IMR-90 (cell line): Measurements from ENCODE around the gene MINK1. TPM values are rescaled to one million over a fixed set of nuclear protein-coding genes. Genes with fewer than 3 reads are reported as not detected.

Experiments
- ATAC-seq: fragments of 200-7000 bp; cut with Tn5 transposase; 2 replicates; pipeline ENCODE4 v1.9.1; 2020; ENCODE audit warnings: low read depth, mild to moderate bottlenecking, moderate library complexity
- BruUV-seq: library from RNA; stranded (reverse); fragments of 400-500 nt; replicated peaks from 2 replicates; lab custom pipeline; 2021; lab: Mats Ljungman, UMichigan
- CTCF ChIA-PET: fragments of 300-600 bp; formaldehyde crosslinking; extraction: SDS; loops from one replicate; lab custom pipeline; 2021; ENCODE audit warnings: antibody characterized with exemption; lab: Yijun Ruan, JAX
- POLR2A ChIA-PET: fragments of 300-600 bp; sonication (Branson Sonifier 250); formaldehyde crosslinking; loops from one replicate; lab custom pipeline; 2022; ENCODE audit warnings: antibody characterized with exemption; ENCODE audit not compliant: unreplicated experiment; lab: Charles Lee
- DNase-seq: peaks from one replicate; pipeline ENCODE4 v3.0.0; 2013
- H2AFZ ChIP-seq: replicated peaks from 2 replicates; pipeline ENCODE3; 2013; ENCODE audit warnings: low read length, mild to moderate bottlenecking; ENCODE audit not compliant: poor library complexity
- H2AK5ac ChIP-seq: 2 replicates; pipeline ENCODE4 v1.6.1; 2013; ENCODE audit warnings: low read depth, low read length, inconsistent platforms
- H2AK9ac ChIP-seq: replicated peaks from 2 replicates; pipeline ENCODE3; 2013; ENCODE audit warnings: mild to moderate bottlenecking, low read depth, low read length, moderate library complexity; ENCODE audit not compliant: poor library complexity
- H2BK120ac ChIP-seq: 2 replicates; pipeline ENCODE4 v1.6.1; 2013; ENCODE audit warnings: low read depth, low read length, inconsistent platforms
- H2BK15ac ChIP-seq: 3 replicates; pipeline ENCODE4 v1.6.1; 2013; ENCODE audit warnings: low read depth, low read length, inconsistent platforms
- H2BK20ac ChIP-seq: 2 replicates; pipeline ENCODE4 v1.6.1; 2013; ENCODE audit warnings: low read depth, mild to moderate bottlenecking, inconsistent platforms, low read length, moderate library complexity
- H2BK5ac ChIP-seq: 2 replicates; pipeline ENCODE4 v1.6.1; 2013; ENCODE audit warnings: mild to moderate bottlenecking, low read depth, low read length, inconsistent platforms; ENCODE audit not compliant: poor library complexity, severe bottlenecking
- H3K14ac ChIP-seq: replicated peaks from 2 replicates; pipeline ENCODE4 v1.6.1; 2013; ENCODE audit warnings: low read depth, low read length, inconsistent platforms
- H3K18ac ChIP-seq: 2 replicates; pipeline ENCODE4 v1.6.1; 2013; ENCODE audit warnings: low read depth, low read length, control low read depth
- H3K23ac ChIP-seq: 2 replicates; pipeline ENCODE4 v1.6.1; 2013; ENCODE audit warnings: low read depth, low read length, inconsistent platforms
- H3K27ac ChIP-seq: 2 replicates; pipeline ENCODE4 v1.5.1; 2013; ENCODE audit warnings: mild to moderate bottlenecking, control low read depth, low read length; ENCODE audit not compliant: insufficient read depth
- H3K27me3 ChIP-seq: 2 replicates; pipeline ENCODE4 v1.6.1; 2013; ENCODE audit warnings: low read length; ENCODE audit not compliant: control insufficient read depth, insufficient read depth
- H3K36me3 ChIP-seq: 2 replicates; pipeline ENCODE4 v1.6.1; 2013; ENCODE audit warnings: low read length, mixed read lengths; ENCODE audit not compliant: control insufficient read depth, insufficient read depth
- H3K4ac ChIP-seq: 2 replicates; pipeline ENCODE4 v1.6.1; 2013; ENCODE audit warnings: low read depth, low read length, inconsistent platforms
- H3K4me1 ChIP-seq: 2 replicates; pipeline ENCODE4 v1.6.1; 2013; ENCODE audit warnings: low read length, mixed read lengths; ENCODE audit not compliant: control insufficient read depth, insufficient read depth
- H3K4me2 ChIP-seq: 2 replicates; pipeline ENCODE4 v1.6.1; 2013; ENCODE audit warnings: low read depth, mild to moderate bottlenecking, control low read depth, low read length, moderate library complexity
- H3K4me3 ChIP-seq: 2 replicates; pipeline ENCODE4 v1.5.1; 2013; ENCODE audit warnings: low read depth, mild to moderate bottlenecking, control low read depth, low read length, moderate library complexity; ENCODE audit not compliant: insufficient read depth
- H3K56ac ChIP-seq: 2 replicates; pipeline ENCODE4 v1.6.1; 2013; ENCODE audit warnings: low read length, inconsistent platforms; ENCODE audit not compliant: insufficient read depth; ENCODE audit errors: extremely low read depth
- H3K79me1 ChIP-seq, 2 experiments: 2 replicates each; pipeline ENCODE4 v1.6.1; 2013; ENCODE audit warnings: low read length in 2 of 2, inconsistent platforms in 1 of 2, low read depth in 1 of 2
- H3K9ac ChIP-seq: 2 replicates; pipeline ENCODE4 v1.6.1; 2013; ENCODE audit warnings: low read depth, low read length, control low read depth
- H3K9me1 ChIP-seq: 2 replicates; pipeline ENCODE4 v1.6.1; 2013; ENCODE audit warnings: low read length, inconsistent platforms; ENCODE audit not compliant: insufficient read depth
- H3K9me3 ChIP-seq: 2 replicates; pipeline ENCODE4 v1.6.1; 2013; ENCODE audit warnings: low read length; ENCODE audit not compliant: control insufficient read depth, insufficient read depth
- H4K20me1 ChIP-seq: 2 replicates; pipeline ENCODE4 v1.6.1; 2013; ENCODE audit warnings: low read length, inconsistent platforms; ENCODE audit not compliant: insufficient read depth
- H4K5ac ChIP-seq: 2 replicates; pipeline ENCODE4 v1.6.1; 2013; ENCODE audit warnings: mild to moderate bottlenecking, low read depth, low read length, control low read depth
- H4K8ac ChIP-seq, 2 experiments: 2 replicates each; pipeline ENCODE4 v1.6.1; 2013; ENCODE audit warnings: low read depth in 2 of 2, low read length in 2 of 2, control low read depth in 1 of 2, inconsistent platforms in 1 of 2
- H4K91ac ChIP-seq: 2 replicates; pipeline ENCODE4 v1.6.1; 2013; ENCODE audit warnings: low read depth, low read length, inconsistent platforms; ENCODE audit not compliant: insufficient read depth
- BHLHE40 ChIP-seq: fragments of 150-350 bp; IDR thresholded peaks from 2 replicates; pipeline ENCODE4 v1.6.1; 2016; ENCODE audit warnings: mild to moderate bottlenecking, low read depth, low read length
- CEBPB ChIP-seq: IDR thresholded peaks from 2 replicates; pipeline ENCODE4 v1.6.1; 2012; ENCODE audit warnings: low read depth, low read length, improper control_type of control experiment
- CHD1 ChIP-seq: IDR thresholded peaks from 2 replicates; pipeline ENCODE4 v1.6.1; 2012; ENCODE audit warnings: low read depth, low read length, improper control_type of control experiment
- CTCF ChIP-seq: conservative IDR thresholded peaks from 2 replicates; pipeline ENCODE4 v1.5.1; 2012; ENCODE audit warnings: mild to moderate bottlenecking, low read depth, low read length, improper control_type of control experiment
- FOS ChIP-seq: fragments of 150-350 bp; IDR thresholded peaks from 2 replicates; pipeline ENCODE4 v1.6.1; 2016; ENCODE audit warnings: low read depth, low read length
- MAFK ChIP-seq: IDR thresholded peaks from 2 replicates; pipeline ENCODE4 v1.6.1; 2012; ENCODE audit warnings: low read depth, low read length, improper control_type of control experiment
- MAZ ChIP-seq: IDR thresholded peaks from 2 replicates; pipeline ENCODE4 v1.6.1; 2012; ENCODE audit warnings: low read depth, mild to moderate bottlenecking, low read length, improper control_type of control experiment, moderate library complexity, borderline replicate concordance
- NFE2L2 ChIP-seq: fragments of 150-350 bp; IDR thresholded peaks from 2 replicates; pipeline ENCODE4 v1.6.1; 2016; ENCODE audit warnings: low read depth, mild to moderate bottlenecking, low read length
- POLR2A ChIP-seq: IDR thresholded peaks from 2 replicates; pipeline ENCODE4 v1.6.1; 2012; ENCODE audit warnings: mild to moderate bottlenecking, low read depth, low read length
- RAD21 ChIP-seq: IDR thresholded peaks from 2 replicates; pipeline ENCODE4 v1.6.1; 2012; ENCODE audit warnings: low read length, improper control_type of control experiment
- RCOR1 ChIP-seq: IDR thresholded peaks from 2 replicates; pipeline ENCODE4 v1.6.1; 2012; ENCODE audit warnings: mild to moderate bottlenecking, low read length, improper control_type of control experiment; ENCODE audit not compliant: insufficient replicate concordance
- RFX5 ChIP-seq: IDR thresholded peaks from 2 replicates; pipeline ENCODE4 v1.8.0; 2012; ENCODE audit warnings: low read depth, mild to moderate bottlenecking, low read length, moderate library complexity
- SMC3 ChIP-seq: fragments of 150-350 bp; IDR thresholded peaks from 2 replicates; pipeline ENCODE4 v1.6.1; 2016; ENCODE audit warnings: low read depth, mild to moderate bottlenecking, antibody characterized with exemption, low read length, moderate library complexity
- USF2 ChIP-seq: fragments of 150-350 bp; IDR thresholded peaks from 2 replicates; pipeline ENCODE4 v1.6.1; 2017; ENCODE audit warnings: mild to moderate bottlenecking, antibody characterized with exemption, low read length, low read depth
- WGBS, 2 experiments: methylation state at CpG; one replicate each; pipeline versions ENCODE4 v1.1.5 to v1.1.7; 2013; ENCODE audit warnings: missing lambda C conversion rate in 2 of 2; ENCODE audit not compliant: insufficient read length in 1 of 2; ENCODE audit errors: extremely low coverage in 2 of 2; 5-methylcytosine and 5-hydroxymethylcytosine counted together
- dilution Hi-C: fragments of 300-500 bp; cut with HindIII; formaldehyde crosslinking; loops from one replicate; pipeline ENCODE4 v1.14.3; 2018; ENCODE audit warnings: low sequenced_read_pairs; ENCODE audit not compliant: unreplicated experiment
- in situ Hi-C: fragments of 300-500 bp; cut with MboI; formaldehyde crosslinking; loops from 3 replicates; pipeline ENCODE4 v1.14.3; 2019; ENCODE audit warnings: low sequenced_read_pairs, inconsistent platforms, mixed read lengths
- intact Hi-C: fragments of 100-400 bp; cut with micrococcal nuclease; formaldehyde crosslinking; loops from 2 replicates; pipeline ENCODE4 v1.10.0; 2022
- polyA plus RNA-seq, 3 experiments: library from polyadenylated mRNA; depleted of rRNA; stranded (reverse); fragments of >200 nt; gene quantifications; 2 replicates each; pipeline ENCODE4 v1.2.3, GENCODE V29; 2012; ENCODE audit warnings: low replicate concordance in 1 of 3
- total RNA-seq: library from RNA; depleted of rRNA; stranded (reverse); fragments of >200 nt; gene quantifications from 2 replicates; pipeline ENCODE4 v1.2.3, GENCODE V29; 2012
- TF ChIP-seq, protein P1 (sequence below): fragments of 150-350 bp; IDR thresholded peaks from 2 replicates; pipeline ENCODE4 v1.6.1; 2016; ENCODE audit warnings: low read depth, mild to moderate bottlenecking, low read length, moderate library complexity, borderline replicate concordance

Gene MINK1
- total and polyA plus RNA-seq, 2 of the 4 experiments (the other 2 are of a cell fraction), result 12.2 to 40.9 TPM

DNA sequence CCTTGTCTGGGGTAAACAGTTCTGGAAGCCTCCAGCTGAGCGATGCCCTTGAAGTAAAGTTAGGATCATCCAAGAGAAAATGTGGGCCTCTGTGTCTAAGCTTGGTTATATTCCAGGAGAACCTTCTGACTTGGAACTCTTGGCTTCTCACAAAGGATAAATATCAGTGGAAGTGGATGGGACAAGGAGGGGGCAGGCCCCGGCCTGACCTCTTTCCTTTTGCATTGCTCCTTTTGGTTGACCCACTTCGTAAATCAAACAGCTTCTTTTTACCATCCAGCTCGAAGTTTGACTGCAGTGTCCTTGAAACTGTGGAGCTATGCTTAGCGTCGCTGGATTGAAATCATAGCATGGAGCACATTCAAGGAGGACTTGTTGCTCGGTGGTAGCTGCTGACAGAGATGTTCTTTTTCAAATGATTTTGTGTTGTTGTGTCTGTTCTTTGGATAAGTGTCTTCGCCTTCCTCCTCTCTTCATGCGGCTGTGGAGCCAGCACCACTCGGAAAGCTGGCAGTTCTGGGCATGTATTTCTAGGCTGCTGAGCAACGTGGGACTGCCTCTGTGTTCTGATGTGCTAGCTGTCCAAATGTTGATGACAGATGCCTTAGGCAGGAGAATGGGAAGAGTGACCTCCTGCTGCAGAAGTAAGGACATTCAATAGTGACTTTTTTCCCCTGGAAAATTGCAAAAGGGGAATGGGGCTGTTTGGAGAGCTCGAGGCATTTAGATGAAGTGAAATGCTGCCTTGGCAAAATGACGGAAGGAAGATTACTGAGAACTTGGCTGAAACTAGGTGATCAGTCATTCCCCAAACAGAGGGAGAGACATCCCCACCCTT, 4.5 kb downstream of the MINK1 start:
- CTCF ChIA-PET, result no interaction called here
- peaks cover 38 to 85% of the 10 kb centered on the region in 2 experiments for H3K79me1 ChIP-seq
- H3K27ac ChIP-seq, result no peak overlapping the region
- 0 out of 2 replicates have a peak overlapping the region, but pooled peaks have one; percentile 10 for H3K4ac ChIP-seq
- no peak overlapping the region for H3K9ac ChIP-seq
- H3K9me3 ChIP-seq, result no peaks in the 10 kb centered on the region
- no peak overlapping the region for H2BK5ac ChIP-seq
- H4K5ac ChIP-seq, result no peak overlapping the region
- no peak overlapping the region for H3K14ac ChIP-seq
- no peak overlapping the region for H3K4me2 ChIP-seq
- H4K8ac ChIP-seq, result no peak overlapping the region
- WGBS, 2 experiments, result 60% methylated on average over 2 of the region's 13 CpGs; no CpG with 5 or more reads in 1 of the 2 experiments
- H3K18ac ChIP-seq, result no peak overlapping the region
- peaks cover 19% of the 10 kb centered on the region for H3K4me1 ChIP-seq
- intact Hi-C loops, result no loop called here
- BruUV-seq, result no TSS peak
- H4K20me1 ChIP-seq, result peaks cover 66% of the 10 kb centered on the region
- H2AFZ ChIP-seq, result no peak overlapping the region
- dilution Hi-C loops, result no loop called here
- H3K4me3 ChIP-seq, result no peak overlapping the region
- H2BK20ac ChIP-seq, result no peak overlapping the region
- no peak for DNase-seq
- ATAC-seq, result no peak
- H3K56ac ChIP-seq, result no peak overlapping the region
- in situ Hi-C loops, result no loop called here
- POLR2A ChIA-PET, result no interaction called here
- H3K36me3 ChIP-seq, result peaks cover 5% of the 10 kb centered on the region; the same call in 1 of the 2 replicates
- H2BK15ac ChIP-seq, result no peak overlapping the region
- H3K9me1 ChIP-seq, result peaks cover 44% of the 10 kb centered on the region
- no peak overlapping the region for H2AK5ac ChIP-seq
- H4K91ac ChIP-seq, result no peak overlapping the region
- H3K27me3 ChIP-seq, result no peaks in the 10 kb centered on the region
- H3K23ac ChIP-seq, result 0 out of 2 replicates have a peak overlapping the region, but pooled peaks have one; percentile 2
- H2BK120ac ChIP-seq, result no peak overlapping the region
- no peak overlapping the region for H2AK9ac ChIP-seq
- TF ChIP-seq POLR2A (no peak), MAFK (no peak), RAD21 (no peak), MAZ (no peak), FOS (no peak), SMC3 (no peak), CEBPB (no peak), NFE2L2 (no peak), BHLHE40 (no peak), RFX5 (no peak), RCOR1 (no peak), CTCF (no peak), CHD1 (no peak), USF2 (no peak)
- TF ChIP-seq, protein P1, sequence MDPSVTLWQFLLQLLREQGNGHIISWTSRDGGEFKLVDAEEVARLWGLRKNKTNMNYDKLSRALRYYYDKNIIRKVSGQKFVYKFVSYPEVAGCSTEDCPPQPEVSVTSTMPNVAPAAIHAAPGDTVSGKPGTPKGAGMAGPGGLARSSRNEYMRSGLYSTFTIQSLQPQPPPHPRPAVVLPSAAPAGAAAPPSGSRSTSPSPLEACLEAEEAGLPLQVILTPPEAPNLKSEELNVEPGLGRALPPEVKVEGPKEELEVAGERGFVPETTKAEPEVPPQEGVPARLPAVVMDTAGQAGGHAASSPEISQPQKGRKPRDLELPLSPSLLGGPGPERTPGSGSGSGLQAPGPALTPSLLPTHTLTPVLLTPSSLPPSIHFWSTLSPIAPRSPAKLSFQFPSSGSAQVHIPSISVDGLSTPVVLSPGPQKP, result no peak
